ENCODE measurements around the gene UTP3. TPM values are rescaled to one million over a fixed set of nuclear protein-coding genes. Genes with fewer than 3 reads are reported as not detected.
"Not testable (repeated sequence)": the region's sequence is repeated elsewhere in the genome, so short reads cannot be mapped to it uniquely, and the experiment has no call there.

The UTP3 gene, protein sequence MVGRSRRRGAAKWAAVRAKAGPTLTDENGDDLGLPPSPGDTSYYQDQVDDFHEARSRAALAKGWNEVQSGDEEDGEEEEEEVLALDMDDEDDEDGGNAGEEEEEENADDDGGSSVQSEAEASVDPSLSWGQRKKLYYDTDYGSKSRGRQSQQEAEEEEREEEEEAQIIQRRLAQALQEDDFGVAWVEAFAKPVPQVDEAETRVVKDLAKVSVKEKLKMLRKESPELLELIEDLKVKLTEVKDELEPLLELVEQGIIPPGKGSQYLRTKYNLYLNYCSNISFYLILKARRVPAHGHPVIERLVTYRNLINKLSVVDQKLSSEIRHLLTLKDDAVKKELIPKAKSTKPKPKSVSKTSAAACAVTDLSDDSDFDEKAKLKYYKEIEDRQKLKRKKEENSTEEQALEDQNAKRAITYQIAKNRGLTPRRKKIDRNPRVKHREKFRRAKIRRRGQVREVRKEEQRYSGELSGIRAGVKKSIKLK
- total RNA-seq (2014; rRNA removed; shearing (Covaris generic)) (22.8 and 27.1 TPM in 2 replicates), polyA plus RNA-seq (2016; fragmentation: Nextera tagmentation; extraction: Ambion mirVana) (17.8 and 19.2 TPM in 2 replicates)

DNA sequence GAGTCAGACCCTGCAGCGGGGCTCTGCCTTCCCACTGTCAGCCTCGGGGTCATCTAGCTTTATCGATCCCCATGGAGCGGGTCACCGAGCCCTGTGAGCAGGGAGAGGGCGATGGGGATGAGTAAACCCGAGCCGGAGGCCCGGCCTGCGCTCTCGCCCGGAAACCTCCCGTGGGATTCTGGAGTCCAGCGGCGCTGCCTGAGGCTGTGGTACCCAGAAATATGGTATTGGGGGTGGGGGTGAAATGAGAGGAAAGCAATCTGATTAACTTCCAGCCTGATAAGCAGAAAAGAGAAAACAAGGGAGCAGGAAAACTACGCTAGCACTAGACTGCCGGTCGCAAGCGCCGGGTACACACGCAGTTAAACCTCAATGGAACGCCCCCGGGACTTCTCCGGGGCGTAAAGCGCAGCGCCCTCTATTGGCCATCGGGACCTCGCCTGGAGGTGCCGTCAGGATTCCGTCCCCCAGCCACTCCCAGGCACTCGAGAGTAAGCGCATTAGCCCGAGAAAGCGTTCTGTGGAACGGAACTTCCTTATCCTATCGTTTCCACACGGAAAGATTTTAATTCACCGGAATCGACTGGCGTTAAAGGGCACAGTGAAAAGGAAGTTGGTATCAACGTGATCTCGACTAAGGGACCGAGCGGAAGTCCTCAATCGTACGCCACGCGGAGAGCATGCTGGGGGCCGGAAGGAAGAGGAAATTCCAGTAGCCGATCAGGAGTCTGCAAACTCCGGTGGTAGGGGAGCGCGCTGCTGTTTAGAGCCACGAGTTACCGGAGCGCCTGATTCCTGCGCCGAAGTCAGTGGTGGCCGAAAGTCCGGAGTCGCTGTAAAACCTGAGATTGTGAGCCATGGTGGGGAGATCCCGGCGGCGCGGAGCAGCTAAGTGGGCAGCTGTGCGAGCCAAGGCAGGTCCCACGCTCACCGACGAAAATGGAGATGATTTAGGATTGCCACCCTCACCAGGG is at the start of gene UTP3:
Gene UTP3 (plus strand): TSS at position 712 of the 974 bp plus-strand sequence. CDS start 146 bp downstream, at position 858.
- Histone ChIP-seq H3K4me3 (peak within 1 kb of the TSS; percentile 100), H3K9me2 (ENCODE audit: insufficient read depth) (no peaks in the 10 kb centered on the region), H3K36me3 (ENCODE audit: low read depth) (peaks cover 3% of the 10 kb centered on the region; the same call in 1 of the 2 replicates), H3K27me3 (replicated peaks; ENCODE audit: insufficient read depth) (no peaks in the 10 kb centered on the region), H4K20me1 (ENCODE audit: insufficient read depth) (no peaks in the 10 kb centered on the region; the same call in 1 of the 2 replicates), H3K79me2 (ENCODE audit: insufficient read depth) (peaks cover 47% of the 10 kb centered on the region), H3K4me1 (ENCODE audit: insufficient read depth) (peaks cover 27% of the 10 kb centered on the region), H2AFZ (peak within 1 kb of the TSS; percentile 99), H3K4me2 (ENCODE audit: unreplicated experiment) (peak within 1 kb of the TSS; percentile 98), H3F3A (ENCODE audit: insufficient read depth) (peaks cover 15% of the 10 kb centered on the region), H3K27ac (peak within 1 kb of the TSS; percentile 97), H3K9ac (peak within 1 kb of the TSS; percentile 96), H3K9me3 (ENCODE audit: low read depth) (no peaks in the 10 kb centered on the region)
- DNase-seq: peak; percentile 99
- TF ChIP-seq EZH2 (IDR thresholded peaks at IDR 0.05; ENCODE audit: insufficient read depth, poor library complexity, severe bottlenecking) (no peak), EZH2phosphoT487 (IDR thresholded peaks at IDR 0.05; ENCODE audit: insufficient read depth, low read depth) (no peak)
- in situ Hi-C loops (cut with MboI): no loop called here
- WGBS, 2 experiments (ENCODE audit: low coverage in 1 of 2, low lambda C conversion rate in 2 of 2, missing lambda C conversion rate in 2 of 2): 1% methylated on average over 70 of the region's 70 CpGs

DNA sequence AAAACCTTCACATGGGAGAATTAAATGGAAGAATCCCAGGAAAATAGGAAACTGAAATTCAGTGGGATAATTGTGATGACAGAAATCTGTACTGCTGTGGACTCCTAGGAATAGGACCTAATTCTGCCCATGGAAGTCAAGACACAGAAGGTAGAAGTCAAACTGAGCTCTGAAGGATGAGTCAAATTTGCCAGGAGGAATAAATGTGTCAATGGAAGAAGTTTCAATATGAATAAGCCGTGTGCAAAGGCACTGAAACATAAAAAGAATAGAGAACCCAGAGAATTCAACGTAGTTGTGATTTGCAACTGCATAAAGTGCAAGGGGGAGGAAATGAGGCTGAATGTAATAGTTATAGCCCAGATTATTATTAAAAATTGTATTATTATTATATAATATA is 48.1 kb upstream of the UTP3 start:
- Histone ChIP-seq H3K27ac (no peak overlapping the region), H3K27me3 (replicated peaks; ENCODE audit: insufficient read depth) (no peaks in the 10 kb centered on the region), H2AFZ (no peak overlapping the region), H4K20me1 (ENCODE audit: insufficient read depth) (no peaks in the 10 kb centered on the region), H3K4me3 (no peak overlapping the region), H3K9me3 (ENCODE audit: low read depth) (no peaks in the 10 kb centered on the region), H3K9ac (no peak overlapping the region), H3K9me2 (ENCODE audit: insufficient read depth) (no peaks in the 10 kb centered on the region), H3K4me1 (ENCODE audit: insufficient read depth) (no peaks in the 10 kb centered on the region), H3F3A (ENCODE audit: insufficient read depth) (no peaks in the 10 kb centered on the region), H3K4me2 (ENCODE audit: unreplicated experiment) (no peak overlapping the region), H3K36me3 (ENCODE audit: low read depth) (no peaks in the 10 kb centered on the region), H3K79me2 (ENCODE audit: insufficient read depth) (no peaks in the 10 kb centered on the region)
- no peak for DNase-seq
- in situ Hi-C loops (cut with MboI): no loop called here
- TF ChIP-seq EZH2phosphoT487 (IDR thresholded peaks at IDR 0.05; ENCODE audit: insufficient read depth, low read depth): no peak
- TF ChIP-seq EZH2 (IDR thresholded peaks at IDR 0.05; ENCODE audit: insufficient read depth, poor library complexity, severe bottlenecking): no peak
- 83 to 84% methylated on average over 2 of the region's 2 CpGs for WGBS, 2 experiments (ENCODE audit: low coverage in 1 of 2, low lambda C conversion rate in 2 of 2, missing lambda C conversion rate in 2 of 2)

DNA sequence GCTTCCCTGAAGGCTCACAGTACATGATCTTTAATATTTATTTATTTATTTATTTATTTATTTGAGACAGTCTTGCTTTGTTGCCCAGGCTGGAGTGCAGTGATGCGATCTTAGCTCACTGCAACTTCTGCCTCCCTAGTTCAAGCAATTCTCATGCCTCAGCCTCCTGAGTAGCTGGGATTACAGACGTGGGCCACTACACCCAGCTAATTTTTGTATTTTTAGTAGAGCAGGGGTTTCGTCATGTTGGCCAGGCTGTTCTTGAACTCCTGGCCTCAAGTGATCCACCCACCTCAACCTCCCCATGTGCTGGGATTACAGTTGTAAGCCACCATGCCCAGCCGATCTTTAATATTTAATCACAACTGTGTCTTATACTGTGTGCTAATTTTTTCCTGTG is 37.6 kb upstream of the UTP3 start:
- H3K79me2 ChIP-seq (ENCODE audit: insufficient read depth); H3F3A ChIP-seq (ENCODE audit: insufficient read depth); H3K4me3 ChIP-seq; H3K4me2 ChIP-seq (ENCODE audit: unreplicated experiment); H3K27ac ChIP-seq; H2AFZ ChIP-seq; H3K9me3 ChIP-seq (ENCODE audit: low read depth); H4K20me1 ChIP-seq (ENCODE audit: insufficient read depth); DNase-seq; H3K9me2 ChIP-seq (ENCODE audit: insufficient read depth); in situ Hi-C loops (cut with MboI); H3K27me3 ChIP-seq (replicated peaks; ENCODE audit: insufficient read depth); H3K9ac ChIP-seq; H3K4me1 ChIP-seq (ENCODE audit: insufficient read depth); H3K36me3 ChIP-seq (ENCODE audit: low read depth): not testable (repeated sequence)
- 70% methylated on average over 4 of the region's 4 CpGs for WGBS, 2 experiments (ENCODE audit: low coverage in 1 of 2, low lambda C conversion rate in 2 of 2, missing lambda C conversion rate in 2 of 2)

DNA sequence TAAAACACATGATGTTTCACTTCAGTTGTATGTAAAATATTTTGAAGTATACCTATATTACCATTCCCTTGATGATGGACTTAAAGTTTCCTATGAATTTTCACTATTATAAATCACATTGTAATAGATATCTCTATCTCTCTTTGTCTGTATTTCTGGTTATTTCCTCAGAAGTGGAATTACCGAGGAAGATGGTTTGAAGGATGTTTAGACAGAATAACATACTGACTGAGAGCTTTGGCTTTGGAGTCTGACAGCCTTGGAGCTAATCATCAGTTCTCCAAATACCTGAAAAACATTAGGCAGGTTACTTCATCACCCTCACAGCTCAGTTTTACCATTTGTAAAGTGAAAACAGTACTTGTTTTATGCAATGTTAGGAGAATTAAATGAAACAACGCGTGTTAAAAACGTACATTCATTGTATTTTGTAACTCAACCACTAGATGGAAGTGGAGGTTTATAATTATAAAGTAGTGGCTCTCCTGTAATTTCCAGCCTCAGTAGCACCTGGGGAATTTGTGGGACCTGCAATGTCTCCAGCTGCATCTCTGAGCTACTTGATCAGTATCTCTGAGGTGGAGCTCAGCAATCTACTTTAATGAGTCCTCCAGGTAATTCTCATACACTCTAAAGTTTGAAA is 36.3 kb upstream of the UTP3 start:
- H2AFZ ChIP-seq: peak overlapping the region; percentile 91
- no peaks in the 10 kb centered on the region for H3K4me1 ChIP-seq (ENCODE audit: insufficient read depth)
- peak overlapping the region; percentile 87 for H3K4me2 ChIP-seq (ENCODE audit: unreplicated experiment)
- TF ChIP-seq EZH2 (IDR thresholded peaks at IDR 0.05; ENCODE audit: insufficient read depth, poor library complexity, severe bottlenecking): no peak
- TF ChIP-seq EZH2phosphoT487 (IDR thresholded peaks at IDR 0.05; ENCODE audit: insufficient read depth, low read depth): no peak
- H3F3A ChIP-seq (ENCODE audit: insufficient read depth): no peaks in the 10 kb centered on the region
- no peaks in the 10 kb centered on the region for H3K9me3 ChIP-seq (ENCODE audit: low read depth)
- no peak overlapping the region for H3K27ac ChIP-seq
- H4K20me1 ChIP-seq (ENCODE audit: insufficient read depth): no peaks in the 10 kb centered on the region
- peak overlapping the region; percentile 58 for H3K4me3 ChIP-seq
- H3K79me2 ChIP-seq (ENCODE audit: insufficient read depth): no peaks in the 10 kb centered on the region
- no peaks in the 10 kb centered on the region for H3K9me2 ChIP-seq (ENCODE audit: insufficient read depth)
- 1% methylated on average over 4 of the region's 4 CpGs for WGBS, 2 experiments (ENCODE audit: low coverage in 1 of 2, low lambda C conversion rate in 2 of 2, missing lambda C conversion rate in 2 of 2)
- H3K27me3 ChIP-seq (replicated peaks; ENCODE audit: insufficient read depth): no peaks in the 10 kb centered on the region
- in situ Hi-C loops (cut with MboI): no loop called here
- DNase-seq: peak; percentile 59
- no peaks in the 10 kb centered on the region for H3K36me3 ChIP-seq (ENCODE audit: low read depth)
- H3K9ac ChIP-seq: peak overlapping the region; percentile 56; the same call in 1 of the 2 replicates
